Astrocyte (in vitro differentiated cells and primary cell): ENCODE measurements around the gene LIPC.

Experiments
- EZH2 ChIP-seq: IDR thresholded peaks from 2 replicates; pipeline ENCODE4 v1.6.1; 2012; ENCODE audit warnings: mild to moderate bottlenecking, low read length, inconsistent platforms; ENCODE audit not compliant: insufficient read depth
- TF ChIP-seq, protein P1 (sequence below): IDR thresholded peaks from 2 replicates; pipeline ENCODE4 v1.5.1; 2011; ENCODE audit warnings: low read depth, mild to moderate bottlenecking, inconsistent platforms, low read length, moderate library complexity; ENCODE audit not compliant: insufficient read depth

DNA sequence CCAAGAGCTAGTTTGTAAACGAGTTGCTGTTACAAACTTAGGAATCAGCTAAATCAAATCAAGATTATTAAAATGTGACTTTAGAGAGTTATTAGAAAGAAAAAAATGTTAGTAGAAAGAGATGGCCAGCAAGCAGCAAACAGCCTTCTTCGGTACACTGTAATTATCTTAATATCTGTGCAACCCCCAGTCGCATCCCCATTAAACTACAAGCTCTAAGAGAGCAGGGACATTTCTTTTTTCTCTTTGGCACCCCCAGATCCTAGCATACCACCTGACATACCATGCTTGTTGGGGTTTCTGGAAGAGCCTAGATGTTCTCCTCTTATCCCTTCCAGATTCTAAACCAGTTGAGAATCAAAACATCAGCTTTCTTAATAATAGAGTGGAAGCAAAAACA, 45.1 kb upstream of the LIPC start:
- TF ChIP-seq, protein P1, sequence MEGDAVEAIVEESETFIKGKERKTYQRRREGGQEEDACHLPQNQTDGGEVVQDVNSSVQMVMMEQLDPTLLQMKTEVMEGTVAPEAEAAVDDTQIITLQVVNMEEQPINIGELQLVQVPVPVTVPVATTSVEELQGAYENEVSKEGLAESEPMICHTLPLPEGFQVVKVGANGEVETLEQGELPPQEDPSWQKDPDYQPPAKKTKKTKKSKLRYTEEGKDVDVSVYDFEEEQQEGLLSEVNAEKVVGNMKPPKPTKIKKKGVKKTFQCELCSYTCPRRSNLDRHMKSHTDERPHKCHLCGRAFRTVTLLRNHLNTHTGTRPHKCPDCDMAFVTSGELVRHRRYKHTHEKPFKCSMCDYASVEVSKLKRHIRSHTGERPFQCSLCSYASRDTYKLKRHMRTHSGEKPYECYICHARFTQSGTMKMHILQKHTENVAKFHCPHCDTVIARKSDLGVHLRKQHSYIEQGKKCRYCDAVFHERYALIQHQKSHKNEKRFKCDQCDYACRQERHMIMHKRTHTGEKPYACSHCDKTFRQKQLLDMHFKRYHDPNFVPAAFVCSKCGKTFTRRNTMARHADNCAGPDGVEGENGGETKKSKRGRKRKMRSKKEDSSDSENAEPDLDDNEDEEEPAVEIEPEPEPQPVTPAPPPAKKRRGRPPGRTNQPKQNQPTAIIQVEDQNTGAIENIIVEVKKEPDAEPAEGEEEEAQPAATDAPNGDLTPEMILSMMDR = no peak
- TF ChIP-seq EZH2 = no peak
